GM11168 (cell line): Measurements from ENCODE around the gene RAB37.

Source experiments
- in situ Hi-C: fragments of 300-500 bp; cut with MboI; formaldehyde crosslinking; loops from one replicate; pipeline ENCODE4 v1.12.0; 2022; ENCODE audit warnings: low sequenced_read_pairs; ENCODE audit not compliant: unreplicated experiment

The RAB37 gene

DNA sequence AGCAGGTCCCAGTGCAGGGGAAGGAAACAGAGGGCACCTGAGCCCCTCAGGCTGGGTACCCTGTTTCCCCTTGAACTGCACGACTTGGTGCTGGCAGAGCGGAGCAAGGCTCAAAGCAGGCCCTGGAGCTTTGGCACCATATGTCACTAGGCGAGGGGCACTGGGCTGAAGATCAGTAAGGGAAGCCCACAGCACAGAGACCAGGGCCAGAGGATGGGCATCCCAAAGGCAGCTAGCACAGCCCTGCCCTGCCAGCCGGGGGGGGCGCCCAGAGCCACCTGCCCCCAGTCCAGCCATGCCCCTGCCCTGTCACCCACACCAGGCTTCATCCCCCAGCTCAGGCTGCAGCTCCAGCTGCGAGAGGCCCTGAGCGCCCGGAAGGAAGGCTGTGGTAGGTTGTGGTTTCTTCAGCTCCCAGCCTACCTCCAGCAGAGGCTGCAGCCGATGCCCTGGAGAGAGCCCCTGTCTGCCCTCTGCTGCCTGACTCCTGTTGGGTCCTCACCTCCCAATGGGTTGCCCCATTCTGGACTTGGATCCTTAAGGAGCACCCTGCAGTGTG, 22.3 kb downstream of the RAB37 start:
- in situ Hi-C loops, result no loop called here

DNA sequence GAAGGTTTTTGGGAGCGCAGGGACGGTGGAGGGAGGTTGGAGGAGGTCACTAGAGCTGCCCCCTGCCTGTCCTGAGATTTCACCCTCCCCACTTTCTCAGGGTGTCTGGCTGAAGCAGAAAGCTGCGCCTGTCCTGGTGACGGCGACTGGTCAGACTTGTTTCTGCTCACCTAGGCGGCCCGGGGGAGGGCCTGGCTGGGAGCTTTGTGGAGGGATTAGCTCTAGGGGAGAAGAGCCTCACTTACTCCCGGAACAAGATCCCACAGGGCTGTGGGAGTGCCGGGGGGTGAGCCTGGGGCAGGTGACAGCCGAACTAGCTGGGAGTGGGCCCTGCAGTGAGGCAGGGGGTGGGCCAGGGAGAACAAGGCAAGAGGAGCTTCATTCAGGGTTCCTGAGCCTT, 22.9 kb downstream of the RAB37 start:
- in situ Hi-C loops, result no loop called here

DNA sequence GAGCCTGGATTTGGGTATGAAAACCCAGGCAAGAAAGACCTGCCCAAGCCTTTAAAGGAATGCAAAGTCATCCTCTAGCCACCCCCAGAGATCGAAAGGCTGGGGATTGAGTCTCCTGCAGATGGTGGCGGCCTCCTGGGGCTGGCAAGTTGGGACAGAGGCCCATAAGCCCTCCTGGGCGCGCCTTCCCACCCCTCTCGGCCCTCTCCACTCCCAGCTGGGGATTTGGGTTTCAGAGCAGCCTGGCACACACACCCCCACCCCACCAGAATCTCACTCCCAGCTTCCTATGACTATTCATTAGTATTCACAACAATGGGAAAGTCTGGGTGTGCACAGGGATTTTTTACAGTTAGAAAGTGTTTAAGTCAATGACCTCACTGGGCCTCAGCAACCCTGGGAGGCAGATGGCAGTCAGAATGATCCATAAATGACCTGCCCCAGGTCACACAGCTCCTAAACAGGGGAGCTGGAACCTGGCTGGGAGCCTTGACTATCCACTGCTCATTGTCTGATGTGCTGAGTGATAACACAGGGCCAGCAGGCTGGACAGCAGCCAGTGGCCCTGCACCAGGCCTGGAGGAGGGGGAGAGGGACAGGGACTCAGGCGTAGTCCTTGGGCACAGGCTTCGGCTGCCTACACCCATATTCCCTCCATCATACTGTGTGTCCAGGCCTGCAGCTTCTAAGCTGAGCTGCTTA, 23.5 kb downstream of the RAB37 start:
- in situ Hi-C loops, result no loop called here

DNA sequence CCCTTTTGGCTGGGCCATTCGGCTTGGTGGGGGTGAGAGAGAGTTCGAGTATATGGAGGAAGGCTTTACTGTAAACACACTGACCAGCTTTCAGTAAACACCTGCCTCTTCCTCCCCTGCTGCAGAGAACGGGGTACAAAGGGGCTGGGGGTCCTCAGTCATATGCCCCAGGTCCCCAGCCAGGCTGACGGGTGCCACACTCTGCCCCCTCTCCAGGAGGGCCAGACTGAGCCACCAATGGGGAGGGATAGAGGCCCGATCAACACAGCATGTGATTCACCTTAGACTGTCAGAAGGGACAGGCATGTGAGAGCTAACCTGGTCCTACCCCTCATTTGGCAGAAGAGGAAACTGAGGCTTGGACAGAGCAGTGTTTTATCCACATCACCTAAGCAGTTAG, 24.4 kb downstream of the RAB37 start:
- in situ Hi-C loops, result no loop called here

DNA sequence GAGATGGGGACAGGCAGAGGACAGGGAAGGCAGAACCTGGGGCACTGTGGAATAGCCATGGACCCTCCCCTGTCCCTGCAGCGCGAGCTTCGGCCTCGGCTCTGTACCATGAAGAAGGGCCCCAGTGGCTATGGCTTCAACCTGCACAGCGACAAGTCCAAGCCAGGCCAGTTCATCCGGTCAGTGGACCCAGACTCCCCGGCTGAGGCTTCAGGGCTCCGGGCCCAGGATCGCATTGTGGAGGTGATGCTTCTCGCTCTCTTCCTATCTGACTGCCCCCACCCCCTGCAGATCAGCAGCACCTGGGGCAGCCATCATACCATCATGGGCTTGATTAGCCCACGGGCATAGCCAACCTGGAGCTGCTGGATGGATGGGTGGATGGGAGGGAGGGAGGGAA, 24.9 kb downstream of the RAB37 start:
- in situ Hi-C loops, result no loop called here

DNA sequence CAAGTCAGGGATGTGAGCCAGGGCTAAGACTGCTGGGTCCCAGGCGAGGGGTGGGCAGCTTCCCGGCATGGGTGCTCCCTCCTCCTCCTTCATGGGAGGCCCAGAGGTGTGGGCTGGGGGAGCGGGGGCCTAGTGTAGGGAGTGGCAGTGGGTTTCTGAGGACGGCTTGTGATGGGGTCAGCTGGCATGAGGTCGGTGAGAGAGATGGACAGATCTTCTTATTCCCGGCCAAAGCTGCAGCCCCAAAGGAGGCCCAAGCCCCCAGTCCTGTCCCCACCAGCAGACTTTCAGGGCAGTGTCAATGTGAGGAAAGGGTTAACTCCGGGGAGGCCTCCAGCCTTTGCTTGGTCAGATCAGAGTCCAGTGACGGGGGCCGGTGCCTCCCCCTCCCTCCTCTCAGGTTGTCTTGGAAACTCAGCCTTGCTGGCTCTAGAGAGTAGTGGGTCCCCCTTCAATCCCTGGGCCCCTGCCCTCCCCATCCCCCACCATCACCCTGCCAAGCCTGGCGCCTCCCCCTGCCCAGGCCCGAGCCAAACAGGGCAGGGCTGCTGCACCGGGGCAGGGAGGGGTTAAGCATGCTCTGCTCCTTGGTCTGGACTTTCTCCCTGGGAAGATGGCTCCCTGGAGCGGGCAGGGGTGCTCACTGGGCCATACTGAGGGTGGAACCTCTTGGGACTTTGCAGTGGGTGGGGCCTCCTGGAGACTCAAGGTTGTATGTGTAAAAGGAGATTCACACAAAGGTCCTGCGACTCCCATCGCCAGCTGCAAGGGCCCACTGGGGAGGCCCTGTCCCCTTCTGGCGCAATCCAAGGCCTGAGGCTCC, 26.7 kb downstream of the RAB37 start:
- in situ Hi-C loops, result no loop called here

DNA sequence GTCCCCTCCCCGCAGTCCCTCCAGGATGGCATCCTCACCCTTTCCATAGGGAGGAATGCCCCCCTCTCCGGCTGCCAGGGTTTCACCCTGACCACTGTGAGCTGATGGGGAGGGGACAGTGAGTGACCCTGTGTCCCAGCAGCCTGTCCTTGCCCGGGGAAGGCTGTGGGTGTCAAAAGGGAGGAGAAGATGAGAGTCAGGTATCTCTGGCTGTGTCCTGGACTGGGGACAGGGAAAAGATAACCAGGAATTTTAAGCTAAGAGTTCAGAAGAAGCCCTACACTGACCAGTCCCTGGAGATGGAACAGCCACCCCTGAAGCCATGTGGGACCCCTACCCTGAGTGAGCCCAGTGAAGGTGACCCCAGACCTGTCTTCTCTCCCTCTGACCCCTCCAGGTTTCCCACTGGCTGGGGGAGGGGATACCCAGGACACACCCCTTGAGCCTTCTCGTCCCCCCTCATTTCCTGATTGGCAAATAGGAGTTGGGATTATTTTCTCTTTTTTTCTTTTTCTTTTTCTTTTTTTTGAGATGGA, 27.8 kb downstream of the RAB37 start:
- in situ Hi-C loops, result no loop called here

DNA sequence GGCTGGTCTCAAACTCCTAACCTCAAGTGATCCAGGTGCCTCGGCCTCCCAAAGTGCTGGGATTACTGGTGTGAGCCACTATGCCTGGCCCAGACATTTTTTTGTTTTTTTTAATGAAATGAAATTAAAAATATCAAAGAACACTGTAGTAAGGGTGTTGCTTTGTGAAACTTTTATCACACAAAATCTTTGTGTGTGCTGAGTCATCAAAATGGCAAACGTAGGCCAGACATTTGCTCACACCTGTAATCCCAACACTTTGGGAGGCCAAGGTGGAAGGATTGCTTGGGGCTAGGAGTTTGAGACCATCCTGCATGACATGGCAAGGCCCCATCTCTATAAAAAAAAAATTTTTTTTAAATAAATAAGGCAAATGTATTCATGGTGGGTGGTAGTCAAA, 29.4 kb downstream of the RAB37 start:
- in situ Hi-C loops, result no loop called here

DNA sequence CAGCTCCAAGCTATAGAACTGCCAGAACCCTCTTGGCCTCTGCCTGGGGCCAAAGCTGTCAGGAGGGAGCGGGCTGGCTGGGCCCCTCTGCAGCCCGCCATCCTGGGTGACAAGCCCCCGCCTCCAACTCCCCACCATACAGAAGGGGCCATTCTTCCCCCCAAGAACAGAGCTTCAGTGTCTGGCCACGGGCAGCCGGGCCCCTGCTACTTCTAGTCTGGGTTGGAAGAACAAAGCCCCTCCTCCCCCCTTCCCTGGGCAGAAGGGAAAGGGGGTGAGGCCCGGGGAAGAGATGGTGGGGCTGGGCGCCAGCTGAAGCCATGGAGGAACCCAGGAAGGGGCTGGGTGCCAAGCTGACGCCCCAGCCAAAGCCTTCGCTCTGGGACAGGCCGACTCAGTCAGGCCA, 30.1 kb downstream of the RAB37 start:
- in situ Hi-C loops, result no loop called here

DNA sequence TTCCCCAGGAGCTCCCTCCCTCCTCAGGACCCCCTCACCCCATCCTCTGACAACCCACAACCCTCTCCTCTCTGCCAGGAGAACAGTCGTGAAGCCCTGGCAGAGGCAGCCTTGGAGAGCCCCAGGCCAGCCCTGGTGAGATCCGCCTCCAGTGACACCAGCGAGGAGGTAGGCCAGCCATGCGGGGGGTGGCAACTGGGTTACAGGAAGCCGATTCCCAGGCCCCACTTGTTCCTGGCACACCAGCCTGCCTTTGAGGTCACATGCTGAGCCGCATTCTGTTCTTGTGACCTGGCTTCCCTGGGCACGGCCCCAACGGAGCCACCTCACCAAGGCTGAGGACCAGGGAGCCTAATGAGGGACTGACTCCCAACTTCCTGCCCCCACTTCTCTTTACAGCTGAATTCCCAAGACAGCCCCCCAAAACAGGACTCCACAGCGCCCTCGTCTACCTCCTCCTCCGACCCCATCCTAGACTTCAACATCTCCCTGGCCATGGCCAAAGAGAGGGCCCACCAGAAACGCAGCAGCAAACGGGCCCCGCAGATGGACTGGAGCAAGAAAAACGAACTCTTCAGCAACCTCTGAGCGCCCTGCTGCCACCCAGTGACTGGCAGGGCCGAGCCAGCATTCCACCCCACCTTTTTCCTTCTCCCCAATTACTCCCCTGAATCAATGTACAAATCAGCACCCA, 31.2 kb downstream of the RAB37 start:
- in situ Hi-C loops, result no loop called here

DNA sequence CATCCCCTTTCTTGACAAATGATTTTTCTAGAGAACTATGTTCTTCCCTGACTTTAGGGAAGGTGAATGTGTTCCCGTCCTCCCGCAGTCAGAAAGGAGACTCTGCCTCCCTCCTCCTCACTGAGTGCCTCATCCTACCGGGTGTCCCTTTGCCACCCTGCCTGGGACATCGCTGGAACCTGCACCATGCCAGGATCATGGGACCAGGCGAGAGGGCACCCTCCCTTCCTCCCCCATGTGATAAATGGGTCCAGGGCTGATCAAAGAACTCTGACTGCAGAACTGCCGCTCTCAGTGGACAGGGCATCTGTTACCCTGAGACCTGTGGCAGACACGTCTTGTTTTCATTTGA, 31.7 kb downstream of the RAB37 start:
- in situ Hi-C loops, result no loop called here

DNA sequence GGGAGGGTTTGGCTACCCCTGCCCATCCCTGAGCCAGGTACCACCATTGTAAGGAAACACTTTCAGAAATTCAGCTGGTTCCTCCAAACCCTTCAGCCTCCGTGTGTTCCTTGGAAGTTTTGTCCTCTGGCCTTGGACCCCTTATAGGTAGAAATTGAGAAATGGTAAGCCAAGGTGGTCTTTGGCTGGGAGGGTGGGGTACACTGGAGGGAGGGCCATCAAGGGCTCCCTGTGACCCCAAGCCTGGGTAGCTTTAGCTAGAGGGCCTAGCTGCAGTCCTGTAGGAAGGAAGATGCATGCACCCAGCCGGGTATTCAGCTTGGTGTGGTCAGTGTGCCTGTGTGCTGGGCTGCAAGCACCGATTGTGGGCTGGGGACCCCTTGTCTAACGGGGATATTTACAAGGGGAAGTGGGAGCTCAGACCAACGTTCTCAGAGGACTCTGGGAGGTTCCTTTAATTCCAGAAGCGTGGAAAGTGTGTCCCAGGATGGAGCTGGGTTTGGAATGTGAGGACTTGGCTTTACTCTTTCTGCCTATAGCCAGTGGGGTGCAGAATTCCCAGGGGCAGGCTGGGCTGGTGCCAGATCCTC, 32.3 kb downstream of the RAB37 start:
- in situ Hi-C loops, result no loop called here

DNA sequence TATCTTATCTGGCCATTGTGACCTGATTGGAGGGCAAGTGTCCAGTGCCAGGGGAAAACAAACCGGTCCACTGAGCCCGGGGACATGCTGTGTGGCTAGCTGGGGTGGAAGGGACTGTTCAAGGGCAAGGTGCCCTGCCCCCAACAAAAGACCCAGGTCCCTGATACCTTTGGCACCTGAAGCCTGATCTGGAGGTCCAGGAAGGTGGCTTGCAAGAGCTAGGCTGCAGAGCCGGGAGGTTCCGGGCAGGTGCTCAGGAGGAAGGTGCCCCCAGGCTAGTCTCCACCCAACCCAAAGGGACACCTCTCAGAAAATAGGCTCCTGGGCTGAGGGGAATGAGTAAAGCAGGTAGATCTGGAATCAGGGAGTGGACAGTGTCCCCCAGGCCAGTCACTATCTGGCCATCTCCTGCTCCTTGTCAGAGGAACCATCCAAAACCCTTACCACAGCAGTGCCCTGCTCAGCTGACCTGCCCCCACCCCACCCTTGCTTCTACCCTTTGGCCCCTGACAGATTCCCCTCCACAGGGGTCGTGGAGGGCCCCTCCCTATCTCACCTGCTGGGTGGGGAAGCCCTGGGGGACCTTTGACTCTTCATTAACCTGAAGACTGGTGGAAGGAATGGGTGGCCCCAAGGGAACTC, 32.9 kb downstream of the RAB37 start:
- in situ Hi-C loops, result no loop called here

DNA sequence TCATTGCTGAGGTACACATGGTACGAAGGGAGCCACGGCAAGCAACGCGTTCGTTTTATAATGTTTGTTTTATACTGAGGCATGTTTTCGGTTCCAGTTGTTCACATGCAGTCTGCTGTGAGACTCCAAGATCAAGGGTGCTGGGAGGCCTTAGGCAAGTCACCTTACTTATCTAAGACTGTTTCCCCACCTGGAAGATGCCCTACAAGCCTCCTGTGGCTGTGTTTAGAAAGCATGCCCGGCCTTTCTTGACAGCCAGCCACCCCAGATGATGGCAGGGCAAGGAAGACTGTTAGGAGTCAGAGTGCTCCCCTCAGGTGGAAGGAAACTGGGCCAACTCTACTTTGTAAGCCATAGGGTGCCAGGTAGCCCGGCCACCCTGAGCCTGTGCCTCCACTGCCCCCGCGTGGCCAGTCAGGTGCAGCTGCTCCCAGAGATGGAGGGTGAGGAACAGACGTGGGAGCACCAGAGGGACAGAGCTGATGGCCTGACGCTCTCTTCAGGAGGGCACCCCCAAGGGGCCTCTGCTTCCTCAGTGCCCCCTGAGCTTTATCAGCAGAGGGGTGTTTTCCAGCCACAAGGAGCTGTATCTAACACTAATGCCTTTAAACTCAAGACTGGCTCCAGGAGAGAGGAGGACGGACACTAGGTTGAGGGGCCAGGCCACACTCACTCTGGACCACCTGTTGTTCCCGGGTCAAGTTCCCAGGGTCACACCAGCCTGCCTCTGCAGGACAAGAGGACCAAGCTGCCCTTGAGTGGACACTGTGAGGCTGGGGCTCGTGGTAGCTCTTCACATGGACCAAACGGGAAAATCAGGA, 33.7 kb downstream of the RAB37 start:
- in situ Hi-C loops, result no loop called here

DNA sequence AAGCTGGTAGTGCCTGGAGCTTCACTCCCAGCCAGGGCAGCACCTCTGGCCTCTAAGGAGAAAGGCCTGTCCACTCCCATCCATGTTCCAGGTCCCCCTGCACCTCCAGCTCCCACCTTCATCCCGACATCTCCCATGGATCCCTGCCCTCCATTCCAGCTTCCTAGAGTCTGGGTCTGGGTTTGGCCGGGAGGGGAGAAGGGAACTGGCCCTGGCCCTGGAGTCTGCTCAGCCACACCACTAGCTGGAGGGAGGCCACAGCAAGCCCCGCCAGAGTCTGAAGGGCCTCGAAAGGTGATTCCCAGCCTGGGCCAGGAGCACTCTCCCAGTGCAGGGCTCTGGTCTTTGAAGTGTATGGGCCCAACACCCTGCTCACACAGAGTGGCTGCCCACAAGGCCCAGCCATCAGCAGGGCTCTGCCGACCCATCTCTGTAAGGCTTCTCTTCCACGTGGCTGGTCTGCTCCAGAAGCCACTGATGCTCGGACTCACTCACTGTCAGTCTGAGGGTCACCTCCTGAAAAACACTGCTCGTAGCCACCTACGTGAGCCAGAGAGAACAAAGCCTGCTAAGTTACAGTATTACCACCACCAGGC, 34.4 kb downstream of the RAB37 start:
- in situ Hi-C loops, result no loop called here

DNA sequence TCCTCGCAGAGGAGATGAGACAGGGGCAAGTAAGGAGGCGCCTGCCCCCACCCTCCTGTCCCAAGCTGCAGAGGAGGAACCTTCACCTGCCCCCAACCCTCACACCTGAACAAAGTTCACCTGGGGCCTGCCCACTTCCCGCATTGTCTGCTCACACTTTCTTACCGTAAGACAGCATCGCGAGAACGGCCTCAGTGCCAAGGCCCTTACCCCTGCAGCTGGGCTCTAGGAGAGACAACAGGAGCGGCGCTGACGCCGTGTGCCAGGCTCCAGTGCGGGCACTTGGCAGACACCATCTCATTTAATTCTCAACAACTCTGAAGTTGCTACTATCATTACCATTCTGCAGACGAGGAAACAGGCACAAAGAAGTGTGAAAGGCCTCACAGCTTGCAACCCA, 35.0 kb downstream of the RAB37 start:
- in situ Hi-C loops, result no loop called here

DNA sequence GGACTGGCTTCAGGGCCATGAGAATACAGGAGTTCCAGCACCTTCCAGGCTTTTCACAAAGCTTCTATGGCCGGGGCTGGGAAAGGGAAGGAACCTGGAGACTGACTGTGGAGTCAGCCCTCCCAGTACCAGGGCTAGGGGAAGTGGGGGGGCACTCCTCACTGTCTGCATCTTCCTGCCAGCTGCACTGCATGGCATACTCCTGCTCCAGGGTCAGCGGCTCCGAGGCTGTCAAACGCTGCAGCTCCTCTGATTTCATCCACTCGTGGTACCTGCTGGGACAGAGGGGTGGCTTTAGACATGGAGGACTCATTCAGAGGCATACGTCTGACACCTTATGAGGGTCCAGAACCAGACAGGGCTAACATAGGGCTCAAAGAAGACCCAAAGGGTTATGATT, 36.4 kb downstream of the RAB37 start:
- in situ Hi-C loops, result no loop called here

DNA sequence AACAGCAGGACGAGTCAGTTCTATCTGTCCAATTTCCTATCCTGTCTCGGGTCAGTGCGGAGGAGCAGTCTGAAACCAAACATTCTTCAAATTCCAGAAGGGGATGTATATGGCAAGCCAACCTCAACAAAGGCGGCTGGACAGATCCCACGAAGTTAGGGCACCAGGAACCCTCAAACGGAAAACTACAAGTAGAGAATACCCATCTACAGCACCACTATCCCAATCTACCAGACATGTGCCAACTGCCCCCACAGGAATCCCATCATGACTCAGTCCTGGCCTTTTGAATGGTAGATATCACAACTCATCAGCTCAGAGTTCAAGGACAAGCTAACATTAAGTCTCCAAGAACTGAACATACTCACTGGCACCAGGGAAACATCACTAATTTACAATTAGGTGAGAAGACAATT, 36.8 kb downstream of the RAB37 start:
- in situ Hi-C loops, result no loop called here
